Astrocyte of the spinal cord (primary cell): ENCODE results near the gene NDC1.
A peak's percentile ranks its signal among the peaks of the same experiment; 100 is the strongest.

Source experiments
- DNase-seq: peaks from one replicate; pipeline ENCODE4 v3.0.0; 2011; ENCODE audit warnings: low read depth, low spot score
- H3K4me3 ChIP-seq: 2 replicates; pipeline ENCODE4 v1.5.1; 2011; ENCODE audit warnings: low read depth, mild to moderate bottlenecking, low read length, moderate library complexity
- in situ Hi-C: cut with HindIII; loops from 2 replicates; pipeline ENCODE4 v1.10.0; 2017; ENCODE audit warnings: low sequenced_read_pairs
- TF ChIP-seq, protein P1 (sequence below): IDR thresholded peaks from 2 replicates; pipeline ENCODE4 v1.5.1; 2012; ENCODE audit warnings: low read depth, mild to moderate bottlenecking, low read length, inconsistent platforms

NDC1 gene

DNA sequence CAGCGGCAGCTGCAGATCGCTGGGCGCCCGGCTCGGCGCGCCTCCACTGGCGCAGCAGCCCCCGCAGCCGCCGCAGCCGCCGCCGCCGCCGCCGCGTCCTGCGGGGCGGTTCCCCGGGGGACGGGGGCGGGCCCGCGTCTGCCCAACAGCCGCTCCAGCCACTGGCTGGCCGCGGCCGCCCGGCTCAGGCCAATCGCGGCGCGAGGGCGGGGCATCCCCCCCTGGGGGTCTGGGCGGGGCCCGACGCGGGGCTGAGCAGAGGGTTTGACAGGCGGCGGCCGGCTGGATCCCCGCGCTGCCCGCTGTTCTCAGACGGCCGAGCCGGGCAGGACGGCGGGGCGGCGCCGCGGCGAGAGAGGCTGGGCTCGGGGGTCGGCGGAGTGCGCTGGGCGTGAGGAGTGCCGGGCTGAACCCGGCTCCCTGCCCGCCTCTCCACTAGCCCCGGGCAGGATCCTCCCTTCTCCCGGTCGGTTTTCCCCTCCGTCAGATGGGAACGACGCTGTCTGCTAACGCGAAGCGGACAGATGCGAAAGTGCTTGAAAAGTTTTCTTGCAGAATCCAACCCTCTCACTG is 98.9 kb downstream of the NDC1 start, which contains the start of gene GLIS1:
TSS of gene GLIS1 (minus strand) at position 56 of the 573 bp plus-strand sequence. CDS start 1,100 bp downstream, outside the sequence.
- TF ChIP-seq, protein P1, sequence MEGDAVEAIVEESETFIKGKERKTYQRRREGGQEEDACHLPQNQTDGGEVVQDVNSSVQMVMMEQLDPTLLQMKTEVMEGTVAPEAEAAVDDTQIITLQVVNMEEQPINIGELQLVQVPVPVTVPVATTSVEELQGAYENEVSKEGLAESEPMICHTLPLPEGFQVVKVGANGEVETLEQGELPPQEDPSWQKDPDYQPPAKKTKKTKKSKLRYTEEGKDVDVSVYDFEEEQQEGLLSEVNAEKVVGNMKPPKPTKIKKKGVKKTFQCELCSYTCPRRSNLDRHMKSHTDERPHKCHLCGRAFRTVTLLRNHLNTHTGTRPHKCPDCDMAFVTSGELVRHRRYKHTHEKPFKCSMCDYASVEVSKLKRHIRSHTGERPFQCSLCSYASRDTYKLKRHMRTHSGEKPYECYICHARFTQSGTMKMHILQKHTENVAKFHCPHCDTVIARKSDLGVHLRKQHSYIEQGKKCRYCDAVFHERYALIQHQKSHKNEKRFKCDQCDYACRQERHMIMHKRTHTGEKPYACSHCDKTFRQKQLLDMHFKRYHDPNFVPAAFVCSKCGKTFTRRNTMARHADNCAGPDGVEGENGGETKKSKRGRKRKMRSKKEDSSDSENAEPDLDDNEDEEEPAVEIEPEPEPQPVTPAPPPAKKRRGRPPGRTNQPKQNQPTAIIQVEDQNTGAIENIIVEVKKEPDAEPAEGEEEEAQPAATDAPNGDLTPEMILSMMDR, result no peak
- in situ Hi-C loops, result no loop called here
- peak within 1 kb of the TSS; percentile 72 for H3K4me3 ChIP-seq
- DNase-seq, result peak; percentile 91

DNA sequence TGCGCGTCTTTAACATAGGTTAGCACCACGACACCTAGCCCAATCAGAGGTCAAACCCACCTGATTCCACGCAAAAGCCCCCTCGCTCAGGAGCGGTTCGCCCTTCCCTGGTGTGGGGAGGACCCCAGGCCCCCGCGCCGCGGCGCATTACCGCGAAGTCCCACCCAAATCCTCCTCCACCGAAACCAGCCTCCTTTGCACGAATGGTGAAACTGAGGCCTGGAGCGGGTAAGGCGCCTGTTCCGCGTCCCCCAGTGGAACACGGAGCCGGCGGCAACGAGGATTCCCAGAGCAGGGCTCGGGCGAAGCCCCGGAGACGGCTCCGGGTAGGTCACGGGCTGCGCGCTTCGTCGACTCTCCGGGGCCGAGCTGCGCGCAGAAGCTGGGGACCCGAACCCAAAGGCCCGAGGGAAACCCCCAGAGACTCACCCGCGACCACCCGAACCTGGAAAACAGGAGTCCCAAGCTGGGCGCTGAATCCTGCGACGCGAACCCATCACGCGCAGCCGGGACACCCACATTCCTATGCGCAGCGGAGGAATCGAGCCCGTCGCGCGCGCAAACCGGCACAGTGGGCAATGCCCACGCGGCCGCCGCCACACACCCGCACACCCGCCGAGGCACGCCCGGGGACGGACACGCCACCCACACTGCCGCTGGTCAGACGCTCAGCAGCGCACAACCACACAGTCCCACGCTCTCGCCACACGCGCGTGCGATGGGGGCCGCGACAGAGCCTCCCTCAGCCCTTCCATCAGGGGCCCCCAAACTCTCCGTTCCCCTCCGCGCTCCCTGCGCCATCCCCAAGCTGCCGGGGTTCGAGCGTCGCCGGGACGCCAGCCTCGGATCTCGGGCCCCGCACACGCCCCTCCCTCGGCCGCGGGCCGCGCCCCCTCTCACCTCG is 99.6 kb downstream of the NDC1 start:
- TF ChIP-seq, protein P1, result no peak

DNA sequence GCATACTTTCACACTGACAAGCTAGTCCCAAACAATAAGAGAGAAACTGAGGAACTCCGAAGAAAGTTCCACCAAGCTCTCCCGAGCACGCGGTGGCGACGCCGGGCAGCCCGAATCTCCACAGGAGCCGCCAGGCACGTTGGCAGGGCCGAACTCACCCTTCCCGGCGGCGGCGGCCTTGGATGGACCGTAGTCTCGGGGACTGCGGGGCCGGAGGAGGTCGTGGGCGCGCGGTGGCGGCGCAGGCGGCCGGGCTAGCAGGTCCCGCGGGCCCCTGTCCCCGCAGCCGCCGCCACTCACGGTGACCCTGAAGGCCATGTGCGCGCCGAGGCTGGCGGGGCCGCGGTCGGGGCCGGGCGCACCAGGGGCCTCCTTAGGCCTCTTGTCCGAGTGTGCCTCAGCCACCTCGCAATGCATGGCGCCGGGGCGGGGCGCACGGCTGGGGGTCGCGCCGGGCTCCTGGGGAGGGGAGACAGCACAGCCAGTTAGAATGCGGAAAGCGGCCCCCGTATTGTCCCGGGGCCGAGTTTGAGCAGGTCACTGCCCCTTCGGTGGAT is 100.4 kb downstream of the NDC1 start:
- peak overlapping the region; percentile 72 for H3K4me3 ChIP-seq
- DNase-seq, result peak; percentile 26

More for the DNA sequence above, 99.6 kb downstream of the NDC1 start:
- in situ Hi-C loops, result no loop called here
- H3K4me3 ChIP-seq, result peak overlapping the region; percentile 72
- peak; percentile 23 for DNase-seq

DNA sequence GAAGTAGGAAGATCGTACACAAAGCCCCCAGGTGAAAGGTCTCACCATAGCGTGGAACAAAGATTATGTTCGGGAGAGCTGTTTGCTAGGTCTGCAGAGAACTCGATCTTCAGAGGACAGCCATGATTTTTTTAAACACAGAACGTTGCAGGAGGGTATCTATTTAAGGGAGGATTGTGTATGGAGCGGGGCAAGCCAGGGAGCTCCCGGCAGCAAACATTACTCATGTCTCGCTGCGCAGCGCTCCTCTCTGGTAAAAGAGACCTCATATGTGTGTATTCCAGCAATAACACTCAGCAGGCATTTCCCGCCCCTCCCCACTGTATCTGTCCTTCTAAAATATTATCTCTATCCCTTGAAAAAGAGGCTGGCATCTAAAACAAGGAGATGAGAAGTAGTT is 101.8 kb downstream of the NDC1 start:
- peak overlapping the region; percentile 72 for H3K4me3 ChIP-seq
- DNase-seq, result peak; percentile 85
- TF ChIP-seq, protein P1, result no peak
- in situ Hi-C loops, result no loop called here

More for the DNA sequence above, 100.4 kb downstream of the NDC1 start:
- TF ChIP-seq, protein P1, result no peak
- in situ Hi-C loops, result no loop called here

DNA sequence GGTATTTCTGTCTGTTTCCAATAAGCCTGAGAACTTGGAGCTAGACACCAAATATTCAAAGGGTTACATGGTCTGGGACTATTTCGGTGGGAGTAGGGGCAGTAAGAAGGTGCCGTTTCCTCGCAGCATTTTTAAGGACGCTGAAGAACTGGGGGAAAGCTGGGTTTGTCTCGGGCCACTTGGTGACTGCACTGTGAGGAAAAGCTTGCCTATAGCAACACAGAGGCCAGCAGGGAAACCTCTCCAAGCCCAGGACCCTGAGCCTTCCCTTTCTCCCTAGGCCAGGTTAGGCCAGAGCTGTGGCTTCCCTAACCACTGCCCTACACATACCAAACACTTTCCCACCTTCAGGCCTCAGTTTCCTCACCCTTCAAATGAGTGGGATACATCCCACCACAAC is 102.4 kb downstream of the NDC1 start:
- no peak overlapping the region for H3K4me3 ChIP-seq
- in situ Hi-C loops, result no loop called here
- TF ChIP-seq, protein P1, result no peak
- peak; percentile 16 for DNase-seq

DNA sequence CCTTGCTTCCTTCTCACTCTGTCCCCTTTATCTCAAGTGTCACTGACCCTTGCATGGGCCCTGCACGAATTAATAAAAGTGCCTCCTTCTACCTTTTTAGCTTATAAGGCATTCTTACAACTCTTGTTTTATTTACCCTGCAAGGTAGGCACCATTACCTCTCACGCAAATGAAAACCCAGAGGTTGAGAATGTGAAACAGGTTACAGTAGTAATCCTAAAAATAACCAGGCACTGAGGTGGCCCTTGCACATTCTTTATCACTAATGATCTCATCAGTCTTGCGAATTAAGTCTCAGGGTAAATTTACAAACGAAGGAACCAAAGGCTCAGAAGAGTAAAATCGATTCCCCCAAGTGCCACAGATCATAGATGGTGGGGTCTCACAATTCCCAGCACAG is 102.8 kb downstream of the NDC1 start:
- DNase-seq, result no peak
- TF ChIP-seq, protein P1, result no peak
- in situ Hi-C loops, result no loop called here
- no peak overlapping the region for H3K4me3 ChIP-seq
